Superior temporal gyrus (tissue), 1 donor: ENCODE data around the gene SNED1.

Experiments used
- DNase-seq: peaks from one replicate; pipeline ENCODE4 v3.0.0-alpha.2; 2016; ENCODE audit errors: extremely low spot score

SNED1 gene

GRCh38 chr2:241067501-241068135 is 69.2 kb downstream of the SNED1 start:
- DNase-seq, result no peak

- DNase-seq, result no peak
Measured at GRCh38 chr2:241068136-241068941, 69.9 kb downstream of the SNED1 start.

- no peak for DNase-seq
Measured at GRCh38 chr2:241068942-241069810, 70.8 kb downstream of the SNED1 start.

- no peak for DNase-seq
Measured at GRCh38 chr2:241069821-241070281, 71.4 kb downstream of the SNED1 start.

GRCh38 chr2:241070361-241070760 is 71.9 kb downstream of the SNED1 start:
- no peak for DNase-seq

GRCh38 chr2:241070811-241071676 is 72.6 kb downstream of the SNED1 start:
- no peak for DNase-seq

- DNase-seq, result no peak
Measured at GRCh38 chr2:241071677-241072111, 73.3 kb downstream of the SNED1 start.

GRCh38 chr2:241072151-241072550 is 73.7 kb downstream of the SNED1 start:
- DNase-seq, result no peak

- DNase-seq, result no peak
Measured at GRCh38 chr2:241072553-241073165, 74.2 kb downstream of the SNED1 start.

- no peak for DNase-seq
Measured at GRCh38 chr2:241073166-241074064, 75.0 kb downstream of the SNED1 start.

- no peak for DNase-seq
Measured at GRCh38 chr2:241074065-241074818, 75.8 kb downstream of the SNED1 start.

GRCh38 chr2:241074901-241075540 is 76.6 kb downstream of the SNED1 start:
- no peak for DNase-seq

- no peak for DNase-seq
Measured at GRCh38 chr2:241080405-241081189, 82.2 kb downstream of the SNED1 start.

GRCh38 chr2:241081190-241081642 is 82.8 kb downstream of the SNED1 start:
- no peak for DNase-seq

GRCh38 chr2:241081643-241082340 is 83.4 kb downstream of the SNED1 start:
- DNase-seq, result no peak

GRCh38 chr2:241082341-241083090 is 84.1 kb downstream of the SNED1 start:
- no peak for DNase-seq
